Measurements from ENCODE around the gene PTOV1.
"Not testable (repeated sequence)": the region's sequence is repeated elsewhere in the genome, so short reads cannot be mapped to it uniquely, and the experiment has no call there.

PTOV1 gene

GRCh38 chr19:49818649-49819370, 32.1 kb upstream of the PTOV1 start:
- DNase-seq: no peak

DNA sequence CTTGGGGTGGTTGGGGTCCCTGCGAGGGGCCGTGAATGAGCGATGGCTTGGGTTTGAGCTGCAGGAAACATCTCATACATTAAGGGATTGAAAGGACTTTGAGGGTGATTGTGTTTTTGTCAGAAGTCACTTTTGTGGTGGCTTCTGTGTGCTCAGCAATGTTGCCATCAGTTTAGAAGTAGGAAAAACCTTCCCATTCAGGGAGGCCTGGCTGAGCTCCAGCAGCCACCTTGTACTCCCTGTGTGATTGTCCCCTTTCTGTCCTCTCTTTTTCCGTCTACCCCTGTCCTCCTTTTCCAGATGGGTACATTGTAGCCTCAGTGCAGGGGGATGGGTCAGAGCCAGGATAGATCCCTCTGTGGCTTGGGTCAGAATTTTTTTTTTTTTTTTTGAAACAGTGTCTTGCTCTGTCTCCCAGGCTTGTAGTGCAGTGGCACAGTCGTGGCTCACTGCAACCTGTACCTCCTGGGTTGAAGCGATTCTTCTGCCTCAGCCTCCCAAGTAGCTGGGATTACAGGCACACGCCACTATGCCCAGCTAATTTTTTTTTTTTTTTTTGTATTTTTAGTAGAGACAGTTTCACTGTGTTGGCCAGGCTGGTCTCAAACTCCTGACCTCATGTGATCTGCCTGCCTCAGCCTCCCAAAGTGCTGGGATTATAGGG, 31.4 kb upstream of the PTOV1 start:
- not testable (repeated sequence) for DNase-seq

GRCh38 chr19:49820125-49820524, 30.8 kb upstream of the PTOV1 start:
- no peak for DNase-seq

DNA sequence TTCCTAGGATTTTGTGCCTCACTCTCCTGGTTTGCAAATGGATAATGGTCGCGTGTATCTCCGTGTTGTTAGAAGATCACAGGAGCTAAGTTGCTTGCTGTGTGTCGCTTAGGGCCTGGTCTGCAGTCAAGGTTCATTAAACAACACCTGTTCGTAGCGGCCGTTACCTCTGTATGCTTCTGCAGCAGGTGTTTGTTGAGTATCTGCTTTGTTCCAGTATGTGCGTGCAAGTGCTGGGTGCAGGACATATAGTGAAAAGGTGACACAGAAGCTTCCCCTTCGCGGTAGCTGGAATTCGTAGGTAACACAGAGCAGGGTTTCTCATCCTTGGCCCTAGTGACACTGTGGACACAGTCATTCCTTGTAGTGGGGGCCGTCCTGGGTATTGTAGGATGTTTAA, 27.5 kb upstream of the PTOV1 start:
- no peak for DNase-seq

- no peak for DNase-seq
These were observed 26.3 kb upstream of the PTOV1 start for GRCh38 chr19:49824662-49825061.

- no peak for DNase-seq
These were observed 23.9 kb upstream of the PTOV1 start for GRCh38 chr19:49827034-49827433.

DNA sequence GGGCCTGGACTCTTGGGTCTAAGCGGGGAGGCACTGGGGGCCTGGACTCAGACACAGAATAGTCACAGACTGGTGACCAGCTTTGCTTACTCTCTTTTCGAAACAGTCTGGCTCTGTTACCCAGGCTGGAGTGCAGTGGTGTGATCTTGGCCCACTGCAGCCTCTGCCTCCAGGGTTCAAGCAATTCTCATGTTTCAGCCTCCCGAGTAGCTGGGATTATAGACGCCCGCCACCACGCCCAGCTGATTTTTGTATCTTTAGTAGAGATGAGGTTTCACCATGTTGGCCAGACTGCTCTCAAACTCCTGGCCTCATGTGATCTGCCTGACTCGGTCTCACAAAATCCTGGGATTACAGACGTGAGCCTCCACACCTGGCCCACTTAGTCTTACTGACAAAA, 21.8 kb upstream of the PTOV1 start:
- no peak for DNase-seq

DNA sequence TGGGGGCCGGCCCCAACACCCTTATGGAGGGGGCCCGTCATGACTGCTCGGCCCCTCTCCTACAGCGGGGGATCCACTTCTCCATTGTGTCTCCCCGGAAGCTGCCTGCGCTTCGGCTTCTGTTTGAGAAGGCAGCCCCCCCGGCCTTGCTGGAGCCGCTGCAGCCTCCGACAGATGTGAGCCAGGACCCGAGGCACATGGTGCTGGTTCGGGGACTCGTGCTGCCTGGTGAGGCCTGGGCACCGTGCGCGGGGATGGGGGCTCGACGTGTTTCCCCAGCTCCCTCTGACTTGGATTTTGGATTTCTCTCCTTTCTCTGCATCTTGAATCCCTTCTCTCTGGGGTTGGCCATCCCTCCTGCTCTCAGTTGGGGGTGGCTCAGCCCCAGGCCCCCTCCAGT, 21.2 kb upstream of the PTOV1 start:
- no peak for DNase-seq

DNA sequence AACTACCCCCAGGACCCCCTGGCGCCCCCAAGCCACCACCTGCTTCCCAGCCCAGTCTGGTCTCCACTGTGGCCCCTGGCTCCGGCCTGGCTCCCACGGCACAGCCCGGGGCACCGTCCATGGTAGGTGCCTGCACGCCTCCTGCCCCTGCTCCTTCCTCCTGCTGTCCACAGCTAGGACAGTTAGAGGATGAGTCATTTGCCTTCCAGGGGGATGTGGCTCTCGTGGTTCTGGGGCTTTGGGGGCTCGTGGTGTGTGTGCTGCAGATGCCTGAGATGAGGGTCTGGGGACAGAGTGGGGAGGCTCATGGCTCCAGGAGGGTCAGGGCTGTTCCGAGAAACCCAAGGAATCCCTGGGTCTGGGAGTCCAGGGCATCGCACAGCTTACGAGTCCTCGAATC, 20.2 kb upstream of the PTOV1 start:
- no peak for DNase-seq

DNA sequence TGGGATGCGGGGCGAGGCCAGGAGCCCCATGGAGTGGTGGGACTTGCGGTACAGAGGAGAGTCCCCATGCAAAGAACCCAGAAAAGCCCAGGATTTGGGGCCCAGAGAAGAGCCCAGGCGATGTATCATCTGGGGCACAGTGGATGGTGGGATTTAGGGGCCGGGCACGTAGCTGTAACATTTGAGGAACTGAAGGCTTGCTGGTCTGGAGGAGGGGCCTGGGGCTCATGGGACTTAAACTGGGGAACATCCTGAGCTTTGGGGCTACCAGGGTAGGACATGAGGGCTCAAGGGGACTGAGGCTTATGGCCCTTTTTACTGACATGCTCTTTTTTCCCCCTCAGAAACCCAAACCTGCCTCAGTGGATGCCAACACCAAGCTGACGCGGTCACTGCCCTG, 19.4 kb upstream of the PTOV1 start:
- no peak for DNase-seq

- DNase-seq: no peak
These were observed 18.4 kb upstream of the PTOV1 start for GRCh38 chr19:49832556-49832955.

- DNase-seq: no peak
These were observed 17.4 kb upstream of the PTOV1 start for GRCh38 chr19:49833599-49833998.

DNA sequence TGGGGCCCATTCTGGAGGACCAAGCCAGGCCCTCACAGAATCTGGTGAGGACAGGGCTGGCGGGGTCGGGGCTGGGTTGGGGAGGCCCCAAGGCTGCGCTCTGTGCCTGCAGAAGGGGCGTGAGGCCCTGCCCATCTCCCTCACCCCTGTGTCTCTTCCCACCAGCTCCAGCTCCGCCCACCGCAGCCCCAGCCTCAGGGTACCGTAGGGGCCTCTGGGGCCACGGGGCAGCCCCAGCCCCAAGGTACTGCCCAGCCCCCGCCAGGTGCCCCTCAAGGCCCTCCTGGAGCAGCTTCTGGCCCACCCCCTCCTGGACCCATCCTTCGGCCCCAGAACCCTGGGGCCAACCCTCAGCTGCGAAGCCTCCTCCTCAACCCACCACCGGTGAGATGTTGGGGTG, 15.4 kb upstream of the PTOV1 start:
- no peak for DNase-seq

GRCh38 chr19:49836176-49837008, 14.6 kb upstream of the PTOV1 start:
- no peak for DNase-seq

DNA sequence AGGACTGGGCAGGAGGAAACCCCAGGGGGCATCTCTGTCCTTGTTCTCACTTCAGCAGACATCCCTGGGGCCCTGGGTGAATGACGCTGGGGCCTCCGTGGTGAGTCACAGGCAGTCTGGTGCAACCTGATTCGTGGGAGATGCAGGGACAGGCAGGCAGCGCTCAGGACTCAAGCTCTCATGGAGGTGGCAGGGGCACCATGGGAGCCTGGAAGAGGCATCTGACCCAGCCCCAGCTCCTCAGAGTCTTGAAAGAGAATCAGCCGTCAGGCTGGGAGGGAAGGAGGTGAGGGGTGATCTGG, 14.0 kb upstream of the PTOV1 start:
- DNase-seq: no peak

DNA sequence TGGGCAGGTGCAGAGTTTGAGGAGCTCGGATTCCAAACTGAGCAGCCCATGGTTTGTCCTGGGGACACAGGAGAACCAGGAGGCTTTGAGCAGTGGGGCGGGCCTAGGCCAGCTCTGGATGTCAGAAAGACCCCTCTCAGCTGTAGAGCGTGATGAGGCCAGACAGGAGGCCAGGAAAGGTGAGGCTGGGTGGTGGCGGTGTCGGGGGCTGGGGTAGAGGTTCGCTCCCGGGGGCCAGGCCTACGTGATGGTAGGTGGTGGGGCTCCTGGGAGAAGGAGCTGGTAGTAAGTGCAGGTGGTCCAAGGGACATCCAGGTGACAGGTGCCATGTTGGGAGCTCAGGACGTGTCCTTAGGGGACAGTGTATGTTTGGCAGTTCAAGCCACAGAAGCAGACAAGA, 13.5 kb upstream of the PTOV1 start:
- DNase-seq: no peak

DNA sequence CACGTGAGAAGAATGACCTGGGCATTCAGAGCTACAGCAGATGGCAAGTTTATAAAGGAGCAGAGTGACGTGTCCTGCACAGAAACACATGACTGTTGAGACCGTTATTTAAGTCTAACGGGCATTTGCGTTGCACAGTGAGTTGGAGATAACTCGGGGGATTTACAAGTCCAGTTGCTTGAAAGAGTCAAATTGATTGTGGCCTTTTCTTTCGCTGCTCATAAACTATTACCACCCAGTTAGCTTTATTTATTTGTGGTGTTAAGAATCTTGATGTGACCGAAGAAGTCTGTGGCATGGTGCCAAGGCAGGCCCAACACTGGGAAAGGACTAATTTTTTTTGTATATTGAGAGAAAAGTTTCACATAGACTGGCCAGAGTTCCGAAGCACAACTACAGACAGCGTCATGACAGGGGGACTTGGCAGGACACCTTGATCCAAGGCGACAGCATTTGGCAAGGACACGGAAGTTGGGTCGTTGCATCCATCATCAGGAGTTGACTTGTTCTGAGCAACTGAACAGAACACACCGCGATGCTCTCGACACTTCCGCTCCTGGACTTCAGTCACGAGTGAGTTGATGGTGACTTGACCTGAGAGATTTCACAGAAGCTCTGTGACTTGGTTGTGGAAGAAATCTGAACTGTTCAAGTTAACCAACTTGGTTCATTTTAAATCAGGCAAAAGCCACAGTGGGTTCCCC, 11.9 kb upstream of the PTOV1 start:
- DNase-seq: no peak

DNA sequence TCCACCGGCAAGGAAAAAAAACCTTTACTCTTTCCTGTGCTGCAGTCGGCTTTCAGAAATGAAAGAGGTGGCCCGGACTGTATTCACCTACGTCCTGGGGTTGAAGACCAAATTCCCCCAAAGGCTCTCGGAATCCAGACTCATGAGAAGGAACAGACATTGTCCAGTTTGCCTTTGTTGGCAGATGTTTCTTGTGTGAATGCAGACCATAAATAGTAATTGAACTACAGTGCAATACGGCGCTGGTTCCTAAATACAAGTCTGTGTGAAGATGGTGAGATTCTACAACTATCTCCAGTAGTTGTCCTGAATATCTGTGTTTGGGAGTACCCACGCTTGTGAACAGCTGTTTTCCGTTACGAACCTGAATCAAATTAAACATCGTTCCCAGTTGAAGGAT, 11.2 kb upstream of the PTOV1 start:
- no peak for DNase-seq

DNA sequence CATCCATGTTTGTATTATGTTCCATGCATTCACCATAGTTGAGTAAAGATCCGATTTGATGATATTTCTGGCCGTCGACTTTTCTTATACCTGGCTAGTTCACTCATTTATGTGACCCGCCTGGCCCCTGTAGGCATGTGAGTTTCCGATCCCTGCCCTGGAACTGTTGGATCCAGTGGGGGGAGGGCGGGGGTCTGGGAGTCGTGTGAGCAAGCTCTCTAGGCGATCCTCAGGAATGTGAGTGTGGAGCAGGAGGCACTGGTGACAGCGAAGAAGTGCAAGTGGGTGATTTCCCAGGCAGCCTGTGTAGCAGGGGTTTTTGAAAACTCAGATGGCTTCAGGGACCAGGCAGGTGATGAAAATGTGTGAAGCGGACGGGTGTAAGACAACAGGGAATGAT, 10.6 kb upstream of the PTOV1 start:
- no peak for DNase-seq

DNA sequence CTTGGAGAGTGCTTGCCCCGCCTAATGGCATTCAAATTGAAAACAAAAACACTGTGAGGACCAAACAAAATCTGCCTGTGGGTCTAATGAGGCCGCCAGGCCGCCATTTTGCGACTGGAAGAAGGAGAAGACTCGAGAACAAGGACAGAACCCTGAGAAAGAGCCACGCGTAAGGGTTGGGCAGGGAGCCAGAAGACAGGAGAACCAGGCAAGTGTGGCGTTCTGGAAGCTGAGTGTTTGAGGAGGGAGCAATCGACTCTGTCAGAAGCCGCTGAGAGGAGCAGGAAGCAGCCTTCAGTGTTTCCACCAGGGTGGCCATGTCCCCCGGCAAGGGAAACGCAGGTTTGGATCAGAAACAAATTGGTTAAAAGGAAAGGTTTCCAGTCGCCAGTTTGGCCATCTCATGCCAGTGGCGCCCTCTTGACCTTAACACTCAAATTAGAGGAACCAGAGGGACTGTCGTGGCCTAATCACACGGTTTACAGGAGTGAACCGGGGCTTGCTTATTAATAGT, 10.2 kb upstream of the PTOV1 start:
- no peak for DNase-seq

DNA sequence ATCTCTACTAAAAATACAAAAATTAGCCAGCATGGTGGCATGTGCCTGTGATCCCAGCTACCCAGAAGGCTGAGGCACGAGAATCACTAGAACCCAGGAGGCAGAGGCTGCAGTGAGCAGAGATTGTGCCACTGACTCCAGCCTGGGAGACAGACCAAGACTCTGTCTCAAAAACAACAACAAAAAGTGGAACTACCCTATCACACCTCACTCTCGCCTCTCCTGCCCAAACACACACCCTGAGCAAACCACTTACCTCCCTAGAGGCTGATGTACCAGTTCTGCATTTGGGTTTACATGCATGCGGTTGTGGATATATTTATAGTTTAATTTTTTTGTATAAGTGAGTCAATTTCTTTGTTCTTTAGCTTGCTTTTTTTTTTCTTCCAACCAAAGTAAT, 7.7 kb upstream of the PTOV1 start:
- DNase-seq: no peak

DNA sequence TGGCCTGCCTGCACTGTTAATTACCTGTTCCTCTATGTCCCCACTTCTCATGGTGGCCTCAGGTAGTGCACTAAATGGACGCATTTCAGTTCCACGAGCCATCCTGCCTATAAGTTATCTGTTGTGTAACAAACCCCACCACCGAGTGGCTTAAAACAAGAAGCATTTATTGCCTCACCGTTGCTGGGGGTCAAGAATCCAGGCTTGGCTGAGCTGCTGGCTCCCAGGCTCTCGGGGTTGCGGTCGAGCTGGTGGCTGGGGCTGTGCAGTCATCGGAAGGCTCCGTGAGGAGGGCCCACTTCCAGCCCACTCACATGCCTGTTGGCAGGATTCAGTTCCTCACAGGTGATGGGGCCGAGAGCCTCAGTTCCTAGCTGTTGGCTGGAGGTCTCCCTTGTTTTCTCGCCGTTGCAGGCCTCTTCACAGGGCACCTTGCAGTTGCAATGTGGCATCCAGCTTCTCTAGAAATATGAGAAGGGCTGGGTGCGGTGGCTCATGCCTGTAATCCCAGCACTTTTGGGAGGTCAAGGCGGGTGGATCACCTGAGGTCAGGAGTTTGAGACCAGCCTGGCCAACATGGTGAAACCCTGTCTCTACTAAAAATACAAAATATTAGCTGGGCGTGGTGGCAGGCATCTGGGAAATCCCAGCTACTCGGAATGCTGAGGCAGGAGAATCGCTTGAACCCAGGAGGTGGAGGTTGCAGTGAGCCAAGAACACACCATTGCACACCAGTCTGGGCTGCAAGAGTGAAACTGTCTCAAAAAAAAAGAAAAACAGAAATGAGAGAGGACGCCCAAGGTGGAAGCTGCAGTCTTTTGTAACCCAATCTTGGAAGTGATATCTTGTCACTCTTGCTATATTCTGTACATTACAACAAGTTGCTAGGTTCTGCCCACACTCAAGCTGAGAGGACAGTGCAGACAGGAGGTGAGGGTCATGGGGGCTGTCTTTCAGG, 6.5 kb upstream of the PTOV1 start:
- no peak for DNase-seq

Data from stimulated activated naive CD4-positive, alpha-beta T cell (primary cell).